HepG2 (cell line): Measurements from ENCODE around the gene TARDBP. TPM values are rescaled to one million over a fixed set of nuclear protein-coding genes. Genes with fewer than 3 reads are reported as not detected.

Source experiments
- ATAC-seq: fragments of 200-7000 bp; cut with Tn5 transposase; 3 replicates; pipeline ENCODE4 v1.9.1; 2020; ENCODE audit warnings: mild to moderate bottlenecking, moderate library complexity
- BruUV-seq: library from RNA; stranded (reverse); fragments of 400-500 nt; replicated peaks from 2 replicates; lab custom pipeline; 2021; lab: Mats Ljungman, UMichigan
- CTCF ChIA-PET: fragments of 300-600 bp; formaldehyde crosslinking; extraction: SDS; loops from one replicate; lab custom pipeline; 2021; ENCODE audit warnings: low total read pairs, inconsistent platforms, low intra/inter-chr PET ratio; lab: Yijun Ruan, JAX
- POLR2A ChIA-PET: fragments of 350-600 bp; sonication (Branson Sonifier 250); formaldehyde crosslinking; loops from one replicate; lab custom pipeline; 2020; ENCODE audit warnings: antibody characterized with exemption, inconsistent platforms; lab: Yijun Ruan, JAX
- DNase-seq: peaks from one replicate; pipeline ENCODE4 v3.0.0-alpha.2; 2015; ENCODE audit warnings: low spot score
- FAIRE-seq: peaks from 3 replicates; lab custom pipeline; 2011; peaks lifted over from hg19 to GRCh38; lab: Jason Lieb, UNC
- H2AFZ ChIP-seq: one replicate; pipeline ENCODE4 v1.6.1; 2011; ENCODE audit warnings: low read length, inconsistent platforms
- H3K27ac ChIP-seq: fragments of 300-600 bp; 3 replicates; pipeline ENCODE4 v1.8.0; 2011; ENCODE audit warnings: mixed run types, mild to moderate bottlenecking, mixed read lengths, low read length, inconsistent platforms; ENCODE audit not compliant: insufficient read depth; ENCODE audit errors: extremely low read length
- H3K27me3 ChIP-seq, 2 experiments: fragments of 200-600 bp in 1 of 2; 2 replicates in 1 of 2; 3 replicates in 1 of 2; pipeline versions ENCODE4 v1.6.0 to v1.8.0; 2011; ENCODE audit warnings: low read length in 2 of 2, mild to moderate bottlenecking in 2 of 2, moderate library complexity in 2 of 2, inconsistent platforms in 1 of 2; ENCODE audit not compliant: insufficient read depth in 2 of 2, control insufficient read depth in 1 of 2
- H3K36me3 ChIP-seq, 2 experiments: fragments of 200-600 bp in 1 of 2; replicated peaks in 1 of 2; 2 replicates in 1 of 2; 3 replicates in 1 of 2; pipeline versions ENCODE4 v1.5.1 to v1.8.0; 2011; ENCODE audit warnings: low read length in 2 of 2, inconsistent platforms in 1 of 2; ENCODE audit not compliant: insufficient read depth in 2 of 2, control insufficient read depth in 1 of 2
- H3K4me1 ChIP-seq: 2 replicates; pipeline ENCODE4 v1.5.1; 2012; ENCODE audit warnings: low read length, inconsistent platforms; ENCODE audit not compliant: insufficient read depth
- H3K4me2 ChIP-seq: 2 replicates; pipeline ENCODE4 v1.6.0; 2011; ENCODE audit warnings: low read depth, low read length, inconsistent platforms
- H3K4me3 ChIP-seq, 3 experiments: fragments of 200-600 bp in 1 of 3; sonication (generic), shearing (Covaris generic) in 1 of 3; replicated peaks in 1 of 3; 2 replicates each; pipeline ENCODE4 v1.5.1; 2011 to 2016; ENCODE audit warnings: low read length in 3 of 3, inconsistent platforms in 2 of 3, low read depth in 2 of 3, mild to moderate bottlenecking in 2 of 3, control low read depth in 1 of 3, mixed read lengths in 1 of 3; ENCODE audit not compliant: insufficient read depth in 1 of 3
- H3K79me2 ChIP-seq: one replicate; pipeline ENCODE4 v1.6.1; 2011; ENCODE audit warnings: low read length, inconsistent platforms; ENCODE audit not compliant: insufficient read depth
- H3K9ac ChIP-seq: 2 replicates; pipeline ENCODE4 v1.6.0; 2011; ENCODE audit warnings: mild to moderate bottlenecking, low read depth, low read length, inconsistent platforms; ENCODE audit not compliant: insufficient read depth
- H3K9me3 ChIP-seq: 2 replicates; pipeline ENCODE4 v1.5.1; 2012; ENCODE audit warnings: mild to moderate bottlenecking, low read length
- H4K20me1 ChIP-seq: 2 replicates; pipeline ENCODE4 v1.6.0; 2011; ENCODE audit warnings: inconsistent platforms, mild to moderate bottlenecking, low read length, moderate library complexity; ENCODE audit not compliant: insufficient read depth
- CENPT ChIP-seq: sonication (generic); formaldehyde crosslinking; IDR thresholded peaks from 2 replicates; pipeline ENCODE4 v1.8.0; 2022; ENCODE audit warnings: low read depth, mild to moderate bottlenecking, moderate library complexity, missing genetic modification reagents
- KDM2A ChIP-seq: sonication (generic); formaldehyde crosslinking; IDR thresholded peaks from 2 replicates; pipeline ENCODE4 v1.4.0; 2020; ENCODE audit warnings: low read depth, missing genetic modification reagents, borderline replicate concordance
- MNT ChIP-seq: fragments of 450-650 bp; IDR thresholded peaks from 2 replicates; pipeline ENCODE4 v1.6.1; 2016
- PAF1 ChIP-seq: IDR thresholded peaks from 2 replicates; pipeline ENCODE4 v1.6.1; 2016; ENCODE audit warnings: missing genetic modification reagents, missing compliant biosample characterization
- PHF8 ChIP-seq: sonication (generic); formaldehyde crosslinking; IDR thresholded peaks from 2 replicates; pipeline ENCODE4 v1.5.0; 2020; ENCODE audit warnings: missing genetic modification reagents
- POLR2AphosphoS5 ChIP-seq: IDR thresholded peaks from 2 replicates; pipeline ENCODE4 v1.6.1; 2012; ENCODE audit warnings: low read depth, low read length
- RBM22 ChIP-seq: fragments of 200-400 bp; formaldehyde crosslinking; optimal IDR thresholded peaks from 2 replicates; pipeline ENCODE3; 2017; ENCODE audit warnings: mild to moderate bottlenecking, low read length, moderate library complexity
- SMAD1 ChIP-seq: sonication (generic); formaldehyde crosslinking; IDR thresholded peaks from 2 replicates; pipeline ENCODE4 v1.4.0; 2020; ENCODE audit warnings: missing genetic modification reagents, low read depth, mild to moderate bottlenecking, borderline replicate concordance
- SRSF9 ChIP-seq: fragments of 200-400 bp; formaldehyde crosslinking; IDR thresholded peaks from 2 replicates; pipeline ENCODE4 v1.6.1; 2018; ENCODE audit warnings: borderline replicate concordance, mild to moderate bottlenecking, low read depth, low read length; ENCODE audit not compliant: insufficient read depth, poor library complexity, severe bottlenecking
- TFAP4 ChIP-seq: sonication (generic); IDR thresholded peaks from 2 replicates; pipeline ENCODE4 v1.6.1; 2016; ENCODE audit warnings: low read depth, borderline replicate concordance
- ZBTB43 ChIP-seq: sonication (generic); formaldehyde crosslinking; conservative IDR thresholded peaks from 2 replicates; pipeline ENCODE4 v1.4.0; 2020; ENCODE audit warnings: missing genetic modification reagents
- ZNF260 ChIP-seq: sonication (generic); formaldehyde crosslinking; IDR thresholded peaks from 2 replicates; pipeline ENCODE4 v1.4.0; 2020; ENCODE audit warnings: missing genetic modification reagents, low read depth, mild to moderate bottlenecking, borderline replicate concordance
- ZNF841 ChIP-seq: sonication (generic); formaldehyde crosslinking; IDR thresholded peaks from 2 replicates; pipeline ENCODE4 v1.8.1; 2023; ENCODE audit warnings: missing genetic modification reagents, borderline replicate concordance
- ZSCAN20 ChIP-seq: sonication (generic); formaldehyde crosslinking; IDR thresholded peaks from 2 replicates; pipeline ENCODE4 v1.4.0; 2020; ENCODE audit warnings: missing genetic modification reagents, mild to moderate bottlenecking, borderline replicate concordance
- WGBS: methylation state at CpG from one replicate; pipeline ENCODE4 v1.1.6; 2017; ENCODE audit warnings: low lambda C conversion rate; 5-methylcytosine and 5-hydroxymethylcytosine counted together
- in situ Hi-C: cut with HindIII; loops from 2 replicates; pipeline ENCODE4 v1.10.0; 2017; ENCODE audit warnings: low pct_unique_long_range_greater_than_20kb; ENCODE audit not compliant: extremely low pct_ligation_motif_present
- intact Hi-C: fragments of 100-400 bp; cut with micrococcal nuclease; formaldehyde crosslinking; loops from one replicate; pipeline ENCODE4 v1.10.0; 2022; ENCODE audit not compliant: unreplicated experiment
- polyA plus RNA-seq, 8 experiments: library from polyadenylated mRNA; depleted of rRNA in 3 of 8; stranded (reverse) in 7 of 8; unstranded in 1 of 8; fragments of >200 nt; fragmentation: Illumina TruSeq in 4 of 8; extraction: Trizol in 4 of 8; gene quantifications; 2 replicates each; pipeline versions ENCODE4 v1.2.1 to v1.2.3, GENCODE V29; 2011 to 2016; ENCODE audit warnings: low read depth in 4 of 8, missing spikeins in 1 of 8, mixed read lengths in 1 of 8; ENCODE audit not compliant: insufficient read depth in 1 of 8
- total RNA-seq, 5 experiments: library from RNA; depleted of rRNA; stranded (reverse); fragments of >200 nt; fragmentation: Illumina TruSeq; extraction: Trizol; gene quantifications; 2 replicates each; pipeline ENCODE4 v1.2.3, GENCODE V29; 2016; ENCODE audit warnings: low read depth in 1 of 5

TARDBP gene
- total and polyA plus RNA-seq, 2 of the 13 experiments (the other 11 are each of a cell fraction or from before 2014, with no cell fraction given) = 62.4 to 93.0 TPM

- no peak for ATAC-seq
- H3K4me1 ChIP-seq = no peaks in the 10 kb centered on the region
- WGBS = 95% methylated on average over 3 of the region's 3 CpGs
- intact Hi-C loops = no loop called here
- CTCF ChIA-PET = no interaction called here
- H3K27me3 ChIP-seq = no peaks in the 10 kb centered on the region
- H3K79me2 ChIP-seq = no peaks in the 10 kb centered on the region
- in situ Hi-C loops = loop anchor here (25.0 kb wide), 1 partner anchor 609 kb away; no protein-coding TSS in a partner anchor
- H2AFZ ChIP-seq = no peak overlapping the region
- no peak overlapping the region for H3K4me3 ChIP-seq
- no peak overlapping the region for H3K27ac ChIP-seq
- no peak for FAIRE-seq
- H3K9ac ChIP-seq = no peak overlapping the region
- no peaks in the 10 kb centered on the region for H3K9me3 ChIP-seq
- DNase-seq = no peak
- no peaks in the 10 kb centered on the region; the same call in 1 of the 2 replicates for H4K20me1 ChIP-seq
- BruUV-seq = no TSS peak
- peak; percentile 58 for TF ChIP-seq RBM22
- no peak for TF ChIP-seq TFAP4
- TF ChIP-seq, all 625 proteins: peak for 1
- H3K36me3 ChIP-seq = peaks cover 4 to 32% of the 10 kb centered on the region in 2 experiments; a peak in 4 of 5 replicates
- POLR2A ChIA-PET = no interaction called here
- no peak overlapping the region for H3K4me2 ChIP-seq
These were observed 15.6 kb downstream of the TARDBP start for GRCh38 chr1:11028018-11028417.

- ATAC-seq = no peak; the same call in 2 of the 3 replicates
- H3K27me3 ChIP-seq = no peaks in the 10 kb centered on the region
- no TSS peak for BruUV-seq
- no peaks in the 10 kb centered on the region for H3K9me3 ChIP-seq
- no peak overlapping the region for H3K9ac ChIP-seq
- no peak overlapping the region for H3K4me3 ChIP-seq
- POLR2A ChIA-PET = interaction anchor here (1.2 kb wide), 1 partner anchor 9 kb away, joined by 3 read pairs; no protein-coding TSS in a partner anchor
- CTCF ChIA-PET = no interaction called here
- in situ Hi-C loops = loop anchor here (25.0 kb wide), 1 partner anchor 606 kb away; no protein-coding TSS in a partner anchor
- DNase-seq = no peak
- no peaks in the 10 kb centered on the region for H4K20me1 ChIP-seq
- intact Hi-C loops = no loop called here
- no peak overlapping the region for H3K27ac ChIP-seq
- H3K36me3 ChIP-seq = peaks cover 0 to 8% of the 10 kb centered on the region in 2 experiments; a peak in 1 of 5 replicates
- H3K4me1 ChIP-seq = no peaks in the 10 kb centered on the region
- no peak overlapping the region for H3K4me2 ChIP-seq
- H3K79me2 ChIP-seq = no peaks in the 10 kb centered on the region
- WGBS = 96% methylated on average over 9 of the region's 9 CpGs
- H2AFZ ChIP-seq = no peak overlapping the region
- no peak for FAIRE-seq
- TF ChIP-seq RBM22 (peak; percentile 81), ZSCAN20 (CRISPR knock-in tag) (no peak), POLR2AphosphoS5 (peak; percentile 37; the same call in 1 of the 2 replicates), PHF8 (CRISPR knock-in tag) (no peak), SMAD1 (no peak), PAF1 (CRISPR knock-in tag) (peak; percentile 49; the same call in 1 of the 2 replicates), MNT (no peak), ZNF260 (CRISPR knock-in tag) (no peak), KDM2A (CRISPR knock-in tag) (peak; percentile 19; the same call in 1 of the 2 replicates), SRSF9 (no peak), ZBTB43 (CRISPR knock-in tag) (no peak), CENPT (CRISPR knock-in tag) (no peak), ZNF841 (CRISPR knock-in tag) (no peak)
These were observed 18.4 kb downstream of the TARDBP start for GRCh38 chr1:11030865-11031264.
